HG03354 (cell line): ENCODE measurements around the gene ZSCAN9.

Experiments used
- ATAC-seq: cut with Tn5 transposase; IDR thresholded peaks from one replicate; pipeline ENCODE4 v1.9.1; 2021; ENCODE audit warnings: mild to moderate bottlenecking; ENCODE audit not compliant: unreplicated experiment, poor library complexity, severe bottlenecking

The ZSCAN9 gene

DNA sequence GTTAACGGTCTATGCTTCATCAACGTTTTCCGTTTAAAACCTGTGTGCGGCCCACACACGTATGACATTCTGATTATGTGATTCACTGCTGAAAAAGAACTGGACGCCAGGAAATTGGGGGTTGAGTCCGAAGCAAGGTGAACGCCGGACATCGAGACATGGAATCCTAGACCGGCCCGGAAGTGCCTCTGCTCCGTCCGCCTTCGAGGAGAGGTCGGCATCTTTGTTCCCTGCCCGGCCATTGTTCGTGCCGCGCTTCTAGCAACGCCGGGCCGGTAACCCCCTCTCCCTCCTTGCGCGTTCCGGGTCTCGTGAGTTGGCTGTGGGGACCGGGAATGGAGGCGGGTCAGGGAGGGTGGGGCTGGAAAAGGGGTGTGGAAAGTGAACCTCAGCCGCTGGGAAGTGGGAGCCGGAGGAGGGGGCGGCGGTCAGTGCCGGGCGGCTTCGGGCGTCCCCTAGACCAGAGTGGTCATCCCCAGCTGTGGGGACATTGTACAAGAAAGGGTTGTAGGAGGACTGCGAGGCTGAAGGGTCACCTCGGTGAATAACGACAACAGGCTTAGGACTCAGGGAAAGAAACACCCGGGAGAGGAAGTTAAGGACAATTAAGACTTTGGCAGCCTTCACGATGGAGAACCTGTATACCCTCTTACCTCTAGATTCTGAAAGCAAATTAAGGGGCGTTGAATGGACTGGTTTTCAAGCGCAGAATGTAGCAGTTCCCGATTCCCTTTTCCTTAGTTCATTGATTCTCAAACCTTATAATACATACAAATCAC, at the start of gene ZSCAN9:
TSS of gene ZSCAN9 (plus strand) at position 220 of the 779 bp plus-strand sequence. CDS start 1,810 bp downstream, outside the sequence.
- peak; percentile 89 for ATAC-seq

DNA sequence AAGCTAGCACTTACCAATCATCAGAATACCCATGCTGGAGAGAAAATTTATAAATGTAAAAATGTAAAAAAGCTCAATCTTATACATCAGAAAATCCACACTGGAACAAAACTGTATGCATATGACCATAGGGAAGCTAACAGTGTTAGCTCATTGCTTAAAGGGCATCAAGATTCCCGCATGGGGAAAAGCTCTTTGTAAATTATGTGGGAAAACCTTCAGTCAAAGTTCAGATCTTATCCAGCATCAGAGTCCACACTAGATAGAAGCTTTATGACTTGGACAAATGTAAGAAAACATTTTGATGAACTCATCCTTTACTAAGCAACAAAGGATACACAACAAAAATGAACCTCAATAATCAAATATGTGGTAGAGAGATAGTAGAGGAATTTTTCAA, 48.7 kb upstream of the ZSCAN9 start:
- ATAC-seq = no peak

DNA sequence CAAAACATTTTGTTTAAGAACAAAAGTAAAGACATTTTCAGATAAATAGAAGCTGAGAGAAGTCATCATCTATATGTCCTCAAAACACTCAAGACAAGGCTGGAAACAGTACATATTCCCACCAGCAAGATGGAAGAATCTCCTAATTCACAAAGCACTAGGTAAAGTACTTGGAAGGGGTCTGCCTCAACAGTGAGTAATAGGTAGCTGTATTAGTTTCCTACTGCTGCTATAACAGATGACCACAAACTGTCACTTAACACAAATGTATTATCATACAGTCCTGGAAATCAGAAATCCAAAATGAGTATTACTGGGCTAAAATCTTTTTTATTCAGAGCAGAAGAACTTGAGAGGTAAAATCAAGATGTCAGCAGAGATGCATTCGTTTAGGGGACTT, 42.8 kb upstream of the ZSCAN9 start:
- ATAC-seq = no peak

DNA sequence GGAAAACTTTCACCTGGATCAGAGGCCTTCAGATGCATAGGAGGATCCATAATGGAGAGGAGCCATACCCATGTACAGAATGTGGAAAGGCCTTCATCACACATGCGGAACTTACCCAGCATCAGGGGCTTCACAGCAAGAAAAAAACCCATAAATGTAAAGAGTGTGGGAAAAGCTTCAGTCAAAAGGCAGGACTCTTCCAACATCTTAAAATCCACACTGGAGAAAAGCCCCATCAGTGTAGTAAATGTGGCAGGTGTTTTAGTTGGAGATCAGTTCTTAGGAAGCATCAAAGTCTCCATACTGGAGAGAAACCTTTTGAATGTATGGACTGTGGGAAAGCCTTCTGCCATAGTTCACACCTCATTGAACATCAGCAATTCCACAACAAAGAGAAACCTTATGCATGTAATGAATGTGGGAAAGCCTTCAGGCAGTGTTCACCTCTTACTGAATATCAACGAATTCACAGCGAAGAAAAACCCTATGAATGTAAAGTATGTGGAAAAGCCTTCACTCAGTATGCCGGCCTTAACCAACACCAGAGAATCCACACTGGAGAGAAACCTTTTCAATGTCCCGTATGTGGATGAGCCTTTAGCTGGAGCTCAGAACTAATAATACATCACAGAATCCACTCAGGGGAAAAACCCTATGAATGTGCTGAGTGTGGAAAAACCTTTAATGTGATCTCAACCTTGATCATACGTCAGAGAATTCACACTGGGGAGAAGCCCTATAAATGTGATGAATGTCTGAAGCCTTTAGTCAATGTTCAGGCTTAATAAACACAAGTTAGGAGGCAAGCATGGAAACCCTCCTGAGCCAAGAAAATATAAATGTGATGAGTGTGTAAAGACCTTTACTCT, 36.7 kb upstream of the ZSCAN9 start:
- no peak for ATAC-seq

DNA sequence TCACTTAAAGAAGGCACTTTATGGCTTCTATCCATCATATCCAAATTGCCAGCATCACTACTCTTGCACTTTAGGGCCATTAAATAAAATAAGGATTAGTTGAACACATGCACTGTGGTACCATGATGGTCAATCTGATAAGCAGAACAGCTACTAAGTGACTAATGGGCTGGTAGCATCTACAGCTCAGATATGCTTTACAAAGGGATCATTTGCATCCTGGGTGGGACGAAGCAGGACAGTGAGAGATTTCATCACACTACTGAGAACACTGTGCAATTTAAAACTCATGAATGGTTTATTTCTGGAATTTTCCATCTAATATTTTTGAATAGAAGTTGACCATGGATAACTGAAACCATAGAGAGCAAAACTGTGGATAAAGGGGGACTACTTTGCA, 25.1 kb upstream of the ZSCAN9 start:
- no peak for ATAC-seq

DNA sequence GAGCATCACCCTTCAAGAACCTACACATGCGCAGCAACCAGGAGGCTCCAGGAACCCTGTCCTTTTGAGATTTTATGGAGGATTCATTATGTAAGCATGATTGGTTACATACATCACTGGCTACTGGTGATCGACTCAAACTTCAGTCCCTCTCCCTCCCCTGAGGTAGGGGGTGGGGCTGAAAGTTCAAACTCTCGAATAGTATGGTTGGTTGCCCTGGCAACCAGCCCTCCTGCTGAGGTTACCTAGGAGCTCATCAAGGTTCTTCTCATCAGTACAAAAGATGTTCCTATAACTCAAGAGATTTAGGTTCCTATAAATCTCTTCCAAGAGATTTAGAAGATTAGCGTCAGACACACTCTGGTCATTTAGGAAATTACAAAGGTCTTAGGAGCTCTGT, 21.9 kb upstream of the ZSCAN9 start:
- ATAC-seq = no peak

DNA sequence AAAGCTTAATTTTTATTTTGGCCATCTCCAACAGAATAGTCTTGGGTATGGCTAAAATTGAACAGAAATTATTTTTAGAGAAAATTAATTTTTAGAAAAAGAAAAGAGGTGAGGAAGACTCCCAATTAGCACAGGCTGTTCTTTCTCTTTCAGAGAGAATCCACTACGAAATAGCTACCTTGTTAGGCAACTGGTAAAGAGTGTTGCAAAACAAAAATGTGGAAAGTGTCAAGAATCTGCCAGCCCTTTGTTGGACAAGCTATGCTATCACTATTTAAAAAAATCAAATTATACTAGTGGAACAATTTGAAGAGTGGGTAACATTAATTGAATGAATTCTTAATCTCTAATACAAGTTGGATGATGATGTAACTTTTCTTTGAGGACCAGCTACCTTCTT, 19.2 kb upstream of the ZSCAN9 start:
- ATAC-seq = no peak

DNA sequence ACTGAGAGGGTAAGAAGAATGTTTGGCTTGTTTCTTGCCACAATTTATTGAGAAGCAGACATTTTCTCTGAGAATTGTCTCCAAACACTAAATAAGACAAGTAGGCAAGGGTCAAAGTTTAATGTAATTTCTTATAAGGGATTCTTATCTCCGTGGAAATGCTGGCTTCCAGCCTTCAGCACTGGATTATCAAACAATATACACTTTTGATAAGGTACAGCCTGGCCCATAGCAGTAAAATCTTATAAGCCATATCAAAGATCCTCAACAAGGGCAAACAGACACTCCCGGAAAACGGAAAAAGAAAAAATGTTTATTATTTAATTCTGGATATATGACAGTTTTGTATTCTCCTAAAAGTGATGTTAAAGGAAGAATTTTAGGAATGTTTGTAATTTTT, 18.5 kb upstream of the ZSCAN9 start:
- no peak for ATAC-seq

DNA sequence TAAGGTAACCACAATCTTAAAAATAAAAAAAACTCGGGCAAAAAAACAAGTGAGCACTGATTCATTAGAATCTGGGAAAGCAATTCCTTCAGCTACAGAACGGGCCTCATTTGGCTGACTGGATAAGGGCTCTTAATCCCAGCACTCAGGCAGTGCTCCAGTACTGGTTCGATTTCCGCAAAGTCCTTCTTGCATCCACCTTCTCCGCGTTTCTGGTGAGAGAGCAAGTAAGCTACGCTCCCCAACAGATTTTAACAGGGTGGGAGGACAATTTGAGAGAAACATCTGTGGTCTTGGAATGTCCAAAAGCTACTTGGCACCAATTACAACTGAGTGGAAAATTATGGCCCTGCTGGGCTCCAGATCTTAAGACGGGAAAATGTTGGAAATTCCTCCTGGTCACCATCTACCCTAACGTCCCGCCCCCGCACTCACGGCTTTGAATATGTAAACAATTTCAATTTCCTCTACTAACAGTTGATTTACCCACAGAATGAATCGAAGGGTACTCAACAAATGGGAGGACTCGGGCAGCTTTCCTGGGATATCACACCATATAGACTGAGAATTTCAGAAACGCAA, 18.1 kb upstream of the ZSCAN9 start:
- no peak for ATAC-seq

DNA sequence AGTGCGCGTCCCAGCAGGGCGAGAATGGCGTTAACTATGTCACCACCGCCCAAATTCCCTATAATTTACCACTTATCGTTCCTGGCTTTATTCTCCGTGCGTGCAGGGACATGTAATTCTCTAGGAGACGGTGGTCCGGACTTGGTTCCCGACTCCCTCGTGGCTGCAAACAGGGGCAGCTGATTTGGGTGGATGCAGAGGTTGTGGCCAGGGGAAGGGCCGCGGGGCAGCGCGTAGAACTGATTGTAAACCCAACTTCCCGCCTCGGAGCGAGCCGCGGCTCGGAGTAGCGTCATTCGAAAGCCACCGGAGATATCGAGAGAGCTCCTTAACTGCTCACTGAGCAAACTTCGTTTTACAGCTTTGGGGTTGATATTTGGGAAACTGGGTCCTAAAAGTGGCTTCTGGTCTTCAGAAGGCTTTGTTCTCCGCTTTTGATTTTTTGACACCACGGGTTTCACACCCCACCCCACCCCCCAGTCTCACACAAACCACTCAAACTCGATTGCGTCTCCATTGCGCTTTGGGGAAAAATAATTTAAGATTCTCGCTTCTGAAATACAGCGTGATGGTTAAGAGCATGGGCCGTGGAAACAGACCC, 17.5 kb upstream of the ZSCAN9 start:
- ATAC-seq = no peak

DNA sequence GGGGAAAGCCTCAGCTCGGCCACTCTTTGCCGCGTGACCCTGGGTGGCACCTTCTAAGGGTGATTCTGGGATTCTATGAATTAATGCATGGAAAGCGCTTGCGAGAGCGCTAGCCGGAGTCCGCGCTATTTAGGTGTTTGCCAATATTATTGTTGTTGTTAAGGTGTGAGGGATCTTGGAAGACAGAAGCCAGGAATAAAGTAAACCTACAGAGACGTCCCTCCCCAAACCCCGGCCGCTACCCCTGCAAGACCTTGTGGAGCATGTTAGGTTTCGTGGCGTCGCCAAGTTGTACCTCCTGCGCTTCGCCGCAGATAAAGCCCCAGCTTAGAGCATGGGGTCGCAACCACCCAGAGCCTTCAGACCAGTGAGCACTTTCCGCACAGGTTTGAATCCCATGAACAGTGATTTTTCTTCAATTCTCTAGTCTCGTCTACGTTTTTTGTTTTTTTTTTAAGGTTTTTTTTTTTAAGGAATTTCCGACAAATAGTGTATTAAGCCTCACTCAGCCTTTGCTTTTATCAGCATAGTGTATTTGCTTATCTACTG, 16.9 kb upstream of the ZSCAN9 start:
- no peak for ATAC-seq

DNA sequence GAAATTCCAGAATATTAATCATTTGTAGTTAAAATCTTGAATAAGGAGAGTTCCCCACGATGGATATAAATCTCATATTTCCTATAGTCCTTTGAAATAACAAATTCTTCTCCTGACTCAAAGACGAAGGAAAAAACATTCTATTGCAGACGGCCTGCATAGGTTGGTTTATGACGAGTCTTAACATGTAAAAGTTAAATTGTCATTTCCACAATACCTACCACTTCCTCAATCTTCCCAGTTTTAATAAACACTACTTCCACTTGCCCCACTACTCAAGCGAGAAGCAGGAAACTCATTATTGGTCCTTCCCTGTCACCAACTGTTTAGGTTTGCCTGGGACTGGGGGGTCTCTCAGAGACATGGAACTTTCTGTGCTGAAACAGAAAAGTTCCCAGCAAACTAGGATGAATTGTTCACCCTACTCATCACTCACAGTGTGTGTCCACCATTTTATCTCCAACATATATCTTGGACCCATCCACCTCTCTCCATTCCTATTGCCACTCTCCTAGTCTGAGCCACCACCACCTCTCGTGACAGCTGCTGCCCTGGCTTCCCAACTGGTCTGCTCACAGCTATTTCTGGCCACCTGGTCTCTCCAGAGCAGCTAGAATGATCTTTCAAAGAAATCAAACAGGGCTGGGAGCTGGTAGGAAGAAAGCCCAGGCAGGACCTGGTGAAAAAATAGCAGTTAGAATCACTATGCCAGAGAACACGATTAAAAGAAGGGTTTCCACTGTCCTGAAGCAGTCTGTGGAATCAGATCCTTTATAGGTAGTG, 15.1 kb upstream of the ZSCAN9 start:
- ATAC-seq = no peak

DNA sequence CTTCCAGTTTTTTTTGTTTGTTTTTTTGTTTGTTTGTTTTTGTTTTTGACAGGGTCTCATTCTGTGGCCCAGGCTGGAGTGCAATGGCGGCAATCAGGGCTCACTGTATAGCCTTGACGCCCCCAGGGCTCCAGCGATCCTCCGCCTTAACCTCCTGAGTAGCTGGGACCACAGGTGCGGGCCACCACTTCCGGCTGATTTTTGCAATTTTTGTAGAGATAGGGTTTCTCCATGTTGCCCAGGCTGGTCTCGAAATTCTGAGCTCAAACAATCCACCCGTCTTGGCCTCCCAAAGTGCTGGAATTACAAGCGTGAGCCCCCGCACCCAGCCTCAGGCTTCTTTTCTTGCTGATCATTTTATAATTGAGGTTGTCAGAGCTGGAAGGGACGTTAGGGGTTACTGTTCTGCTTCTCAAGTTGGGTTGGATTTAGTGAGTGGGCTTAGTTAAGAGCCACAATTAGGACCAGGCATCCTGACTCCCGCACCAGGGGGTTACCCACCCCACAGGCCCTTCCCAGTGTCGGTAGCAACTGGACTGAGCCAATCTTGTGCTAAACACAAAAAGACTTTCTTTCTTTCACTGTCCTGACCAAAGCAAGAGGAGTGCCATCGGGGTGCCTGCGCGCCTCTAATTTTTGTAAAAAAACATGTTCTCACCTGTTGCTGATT, 13.1 kb upstream of the ZSCAN9 start:
- peak; percentile 30 for ATAC-seq

DNA sequence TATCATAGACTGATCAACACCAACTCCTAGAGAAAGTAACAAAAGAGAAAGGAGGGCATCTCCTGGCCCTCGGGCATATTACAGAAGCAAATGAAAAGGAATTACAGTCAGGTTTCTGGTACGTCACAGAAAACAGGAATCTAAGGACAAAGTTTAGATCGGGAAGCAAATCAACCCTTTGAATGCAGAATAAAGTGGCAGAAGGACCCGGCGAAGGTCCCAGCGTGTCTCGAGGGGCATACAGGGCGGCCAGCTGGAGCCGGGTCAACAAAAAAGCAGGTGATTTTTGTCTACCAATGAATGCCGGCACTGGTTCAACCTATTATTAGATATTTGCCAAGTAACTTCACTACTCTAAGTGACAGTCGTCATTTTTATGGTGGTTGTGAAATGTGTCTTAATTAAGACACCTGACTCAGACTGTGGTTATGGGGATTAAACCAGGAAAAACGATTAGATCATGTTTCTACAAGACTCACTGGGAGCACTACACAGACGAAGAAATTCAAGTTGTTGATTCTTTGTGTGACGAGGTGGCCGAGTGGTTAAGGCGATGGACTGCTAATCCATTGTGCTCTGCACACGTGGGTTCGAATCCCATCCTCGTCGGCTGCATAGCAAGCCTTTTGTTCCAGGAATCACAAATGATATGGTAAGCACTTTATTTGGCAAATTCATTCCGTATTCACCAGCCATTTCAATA, 12.4 kb upstream of the ZSCAN9 start:
- peak; percentile 60 for ATAC-seq

DNA sequence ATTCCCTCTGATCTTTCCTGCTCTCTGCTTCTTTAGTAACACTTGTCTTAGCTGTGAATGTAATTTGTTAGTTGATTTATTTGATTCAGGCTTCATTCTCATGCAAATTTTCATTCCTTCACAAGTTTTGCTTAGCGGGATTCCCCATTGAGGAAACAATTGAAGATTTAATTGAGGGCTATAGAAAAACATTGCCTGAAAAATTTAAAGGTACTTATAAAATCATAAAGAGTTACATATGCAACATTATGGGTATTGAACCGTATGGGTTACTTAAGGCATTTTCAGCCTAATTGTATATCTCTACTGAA, 11.9 kb upstream of the ZSCAN9 start:
- no peak for ATAC-seq

DNA sequence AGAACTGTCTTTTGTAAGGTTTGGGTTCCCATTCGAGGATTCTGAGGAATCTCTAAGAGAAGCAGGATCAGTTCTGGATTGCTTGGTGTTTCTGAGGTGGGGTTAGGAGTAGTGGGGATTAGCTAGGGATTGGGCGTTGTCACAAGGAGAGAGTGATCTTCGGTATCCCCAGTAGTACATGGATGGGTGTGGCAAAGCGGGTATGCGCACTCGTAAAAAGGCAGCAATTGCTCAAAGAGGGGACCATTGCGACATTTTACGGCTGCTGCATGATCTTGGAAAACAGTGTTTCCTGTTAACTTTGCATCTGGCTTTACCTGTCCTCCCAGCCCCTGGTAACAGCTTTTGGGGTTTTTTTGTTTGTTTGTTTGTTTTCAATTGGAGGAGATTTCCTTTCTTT, 9.7 kb upstream of the ZSCAN9 start:
- ATAC-seq = no peak

DNA sequence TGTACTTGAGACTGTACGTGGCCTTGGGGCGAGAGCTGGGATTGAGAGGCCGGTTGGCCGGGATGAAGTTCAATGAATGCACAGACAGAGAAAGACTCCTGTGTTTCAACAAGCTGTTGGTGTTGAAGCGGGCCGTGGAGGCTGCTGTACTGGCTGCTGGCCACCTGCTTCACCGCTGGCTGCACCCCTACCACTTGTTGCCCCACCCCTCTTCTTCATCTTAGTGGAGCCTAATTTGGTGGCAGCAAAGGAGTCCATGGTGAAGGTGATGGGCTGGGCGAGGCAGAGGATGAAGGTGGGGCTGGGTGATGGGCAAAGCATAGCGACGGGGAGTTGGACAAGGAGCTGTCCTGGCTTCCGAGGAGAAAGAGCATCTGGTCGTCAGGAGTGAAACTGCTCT, 7.2 kb upstream of the ZSCAN9 start:
- no peak for ATAC-seq
